Activated naive CD8-positive, alpha-beta T cell treated with anti-CD3 and anti-CD28 coated beads, Interleukin-2, amount 50 U/mL, for 24 hours (primary cell): ENCODE data around the gene NEAT1.
"Not testable (repeated sequence)": the region's sequence is repeated elsewhere in the genome, so short reads cannot be mapped to it uniquely, and the experiment has no call there.

ENCODE experiments used
- ATAC-seq: fragments of 150-1000 bp; cut with Tn5 transposase; one replicate; pipeline ENCODE4 v1.10.0; 2021
- DNase-seq: peaks from one replicate; pipeline ENCODE4 v3.0.0; 2021
- H3K27ac Mint-ChIP-seq: one replicate; pipeline ENCODE4 v1.8.0; 2021; ENCODE audit warnings: mild to moderate bottlenecking, mixed read lengths
- H3K27me3 Mint-ChIP-seq: one replicate; pipeline ENCODE4 v1.8.0; 2021; ENCODE audit warnings: mixed read lengths
- H3K36me3 Mint-ChIP-seq: one replicate; pipeline ENCODE4 v1.8.0; 2021; ENCODE audit warnings: low read depth, mixed read lengths
- H3K4me1 Mint-ChIP-seq: one replicate; pipeline ENCODE4 v1.8.0; 2021; ENCODE audit warnings: mixed read lengths
- H3K4me3 Mint-ChIP-seq: one replicate; pipeline ENCODE4 v1.8.0; 2021; ENCODE audit warnings: mild to moderate bottlenecking, moderate library complexity, mixed read lengths
- H3K9me3 Mint-ChIP-seq: one replicate; pipeline ENCODE4 v1.8.0; 2021; ENCODE audit warnings: mixed read lengths

The NEAT1 gene

DNA sequence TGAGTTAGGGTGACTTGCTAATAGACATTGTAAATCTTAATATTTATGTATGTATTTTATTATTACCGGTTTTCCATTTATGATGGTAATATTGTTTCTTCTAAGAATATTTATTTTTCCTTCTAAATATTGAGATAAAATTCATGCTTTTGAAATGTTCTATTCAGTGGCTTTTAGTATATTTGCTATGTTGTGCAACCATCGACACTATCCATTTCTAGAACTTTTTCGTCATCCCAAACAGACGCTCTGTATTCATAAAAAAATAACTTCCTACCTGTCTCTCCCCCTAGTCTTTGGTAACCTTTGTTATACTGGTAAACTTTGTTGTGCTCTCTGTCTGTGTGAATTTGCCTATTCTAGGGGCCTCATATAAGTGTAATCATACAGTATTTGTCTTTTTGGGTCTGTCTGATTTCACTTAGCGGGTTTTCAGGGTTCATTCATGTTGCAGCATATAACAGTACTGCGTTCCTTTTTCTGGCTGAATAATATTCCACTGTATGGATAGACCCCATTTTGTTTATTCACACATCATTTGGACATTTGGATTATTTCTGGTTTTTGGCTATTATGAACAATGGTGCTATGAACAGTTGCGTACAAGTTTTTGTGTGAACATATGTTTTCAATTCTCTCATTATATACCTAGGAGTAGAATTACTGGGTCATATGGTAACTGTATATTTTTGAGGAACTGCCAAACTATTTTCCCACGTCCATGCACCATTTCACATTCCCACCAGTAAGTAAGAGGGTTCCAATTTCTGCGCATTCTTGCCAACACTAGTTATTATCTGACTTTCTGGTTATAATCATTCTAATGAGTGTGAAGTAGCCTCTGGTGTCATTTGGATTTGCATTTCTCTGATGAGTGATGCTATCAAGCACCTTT is 15.9 kb downstream of the NEAT1 start:
- Mint-ChIP-seq H3K36me3 (peaks cover 63% of the 10 kb centered on the region), H3K27me3 (no peaks in the 10 kb centered on the region), H3K9me3 (no peaks in the 10 kb centered on the region), H3K4me3 (no peak overlapping the region), H3K27ac (peak overlapping the region; percentile 61), H3K4me1 (peaks cover 83% of the 10 kb centered on the region)
- ATAC-seq (no peak), DNase-seq (no peak)

DNA sequence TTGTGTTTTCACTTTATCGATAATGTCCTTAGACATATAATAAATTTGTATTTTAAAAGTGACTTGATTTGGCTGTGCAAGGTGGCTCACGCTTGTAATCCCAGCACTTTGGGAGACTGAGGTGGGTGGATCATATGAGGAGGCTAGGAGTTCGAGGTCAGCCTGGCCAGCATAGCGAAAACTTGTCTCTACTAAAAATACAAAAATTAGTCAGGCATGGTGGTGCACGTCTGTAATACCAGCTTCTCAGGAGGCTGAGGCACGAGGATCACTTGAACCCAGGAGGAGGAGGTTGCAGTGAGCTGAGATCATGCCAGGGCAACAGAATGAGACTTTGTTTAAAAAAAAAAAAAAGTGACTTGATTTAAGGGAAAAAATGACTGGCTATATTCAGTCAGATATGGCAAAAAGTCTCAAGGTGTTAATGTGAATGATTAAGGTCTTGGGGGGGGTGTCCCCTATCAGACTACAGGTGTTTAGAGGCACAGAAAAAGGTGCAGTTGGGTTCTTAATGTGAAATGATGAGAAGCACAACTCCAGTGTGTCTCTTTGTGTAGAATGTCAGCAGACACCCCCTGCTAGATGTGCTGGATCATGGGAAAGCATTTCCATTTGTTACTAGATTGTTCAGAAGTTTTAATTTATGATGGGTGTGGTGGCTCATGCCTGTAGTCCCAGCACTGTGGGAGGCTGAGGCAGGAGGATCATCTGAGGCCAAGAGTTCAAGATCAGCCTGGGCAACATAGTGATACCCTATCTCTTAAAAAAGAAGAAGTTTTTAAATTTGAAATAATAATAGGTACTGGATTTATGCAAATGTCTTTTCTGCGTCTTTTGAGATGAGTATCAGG is 17.0 kb downstream of the NEAT1 start:
- H3K4me1 Mint-ChIP-seq, result peaks cover 80% of the 10 kb centered on the region
- H3K36me3 Mint-ChIP-seq, result peaks cover 55% of the 10 kb centered on the region

DNA sequence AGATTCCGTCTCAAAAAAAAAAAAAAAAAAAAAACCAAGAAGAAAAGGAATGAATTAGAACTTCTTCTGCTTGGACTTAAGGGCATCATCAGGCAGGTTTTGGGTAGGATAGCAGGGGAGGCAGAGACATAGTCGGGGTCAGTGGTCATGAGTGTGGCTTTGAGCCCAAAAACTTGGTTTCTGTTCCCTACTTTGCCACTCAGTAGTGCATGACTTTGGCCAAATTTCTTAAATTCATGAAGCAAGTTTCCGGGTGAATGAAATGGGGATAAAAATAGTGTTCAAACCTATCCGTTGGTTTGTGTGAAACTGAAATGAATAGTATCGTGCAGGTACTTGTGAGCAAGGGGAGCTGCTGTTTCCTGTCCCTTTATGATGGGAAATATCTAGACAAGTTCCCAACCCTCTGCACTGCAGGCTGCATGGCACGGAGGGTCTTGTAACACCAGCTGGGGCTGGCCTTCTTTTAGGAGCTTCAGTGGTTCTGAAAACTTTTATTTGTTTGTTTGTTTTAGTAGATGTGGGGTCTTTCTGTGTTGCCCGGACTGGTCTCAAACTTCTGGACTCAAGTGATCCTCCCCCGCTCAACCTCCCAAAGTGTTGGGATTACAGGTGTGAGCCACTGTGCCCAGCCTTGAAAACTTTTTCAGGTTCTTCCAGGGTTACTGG is 18.4 kb downstream of the NEAT1 start:
- Mint-ChIP-seq H3K27me3 (no peaks in the 10 kb centered on the region), H3K4me1 (peaks cover 69% of the 10 kb centered on the region), H3K9me3 (no peaks in the 10 kb centered on the region), H3K4me3 (peak overlapping the region; percentile 62), H3K27ac (peak overlapping the region; percentile 85), H3K36me3 (peaks cover 45% of the 10 kb centered on the region)
- ATAC-seq (peak; percentile 14), DNase-seq (no peak)

More for the DNA sequence above, 17.0 kb downstream of the NEAT1 start:
- Mint-ChIP-seq H3K9me3 (no peaks in the 10 kb centered on the region), H3K27me3 (no peaks in the 10 kb centered on the region), H3K27ac (peak overlapping the region; percentile 82), H3K4me3 (peak overlapping the region; percentile 62)
- DNase-seq, result no peak
- ATAC-seq, result peak; percentile 42

DNA sequence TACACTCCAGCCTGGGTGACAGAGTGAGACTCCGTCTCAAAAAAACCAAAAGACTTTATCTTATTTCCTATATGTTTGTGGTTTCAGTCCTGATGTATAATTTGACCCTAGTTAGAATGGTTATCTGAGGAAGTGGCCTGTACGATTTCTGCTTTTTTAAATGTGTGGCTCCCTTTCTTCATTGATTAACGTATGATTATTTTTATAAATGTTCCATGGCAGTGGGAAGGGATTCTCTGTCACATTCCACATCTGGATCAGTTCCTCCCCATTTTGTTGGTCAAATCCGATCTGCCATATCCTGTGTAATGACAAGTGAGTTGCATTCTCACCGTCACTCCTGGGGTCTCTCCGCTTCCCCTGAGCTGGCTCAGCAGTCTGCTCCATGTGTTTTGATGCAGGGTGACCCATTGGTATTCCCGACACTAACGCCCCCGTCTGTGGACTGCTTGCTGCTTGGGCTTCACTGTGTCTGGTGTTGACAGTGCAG is 20.3 kb downstream of the NEAT1 start:
- Mint-ChIP-seq H3K4me3 (no peak overlapping the region), H3K9me3 (no peaks in the 10 kb centered on the region), H3K27ac (peak overlapping the region; percentile 72), H3K27me3 (no peaks in the 10 kb centered on the region), H3K36me3 (peaks cover 33% of the 10 kb centered on the region), H3K4me1 (peaks cover 60% of the 10 kb centered on the region)
- ATAC-seq (no peak), DNase-seq (no peak)

DNA sequence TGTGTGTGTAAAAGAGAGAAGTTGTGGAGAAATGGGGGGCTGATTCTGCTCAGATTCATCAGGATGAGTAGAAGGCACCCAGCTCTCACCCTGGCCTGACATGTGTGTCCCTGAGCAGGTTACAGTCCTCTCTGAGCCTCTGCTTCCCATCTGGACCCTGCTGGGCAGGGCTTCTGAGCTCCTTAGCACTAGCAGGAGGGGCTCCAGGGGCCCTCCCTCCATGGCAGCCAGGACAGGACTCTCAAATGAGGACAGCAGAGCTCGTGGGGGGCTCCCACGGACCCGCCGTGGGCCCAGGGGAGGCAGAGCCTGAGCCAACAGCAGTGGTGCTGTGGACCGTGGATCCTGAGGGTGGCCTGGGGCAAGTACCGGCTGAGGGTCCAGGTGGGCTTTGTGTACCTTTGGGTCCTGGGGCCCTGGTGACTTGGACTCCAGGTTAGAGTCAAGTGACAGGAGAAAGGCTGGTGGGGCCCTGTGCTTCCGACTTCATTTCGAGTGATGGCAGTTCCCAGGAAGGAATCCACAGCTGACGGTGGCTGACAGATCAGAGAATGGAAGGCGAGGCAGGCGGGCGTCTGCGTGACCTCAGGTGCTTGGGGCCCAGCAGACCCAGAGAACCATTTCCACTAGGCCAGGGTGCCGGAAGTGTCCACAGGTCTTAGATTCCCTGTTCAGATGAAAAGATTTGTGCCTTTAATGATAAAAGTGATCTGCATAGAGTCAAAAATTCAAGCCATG is 21.9 kb downstream of the NEAT1 start:
- DNase-seq (no peak), ATAC-seq (no peak)
- Mint-ChIP-seq H3K27me3 (no peaks in the 10 kb centered on the region), H3K36me3 (peaks cover 20% of the 10 kb centered on the region), H3K4me1 (peaks cover 59% of the 10 kb centered on the region), H3K4me3 (no peak overlapping the region), H3K9me3 (no peaks in the 10 kb centered on the region), H3K27ac (no peak overlapping the region)

DNA sequence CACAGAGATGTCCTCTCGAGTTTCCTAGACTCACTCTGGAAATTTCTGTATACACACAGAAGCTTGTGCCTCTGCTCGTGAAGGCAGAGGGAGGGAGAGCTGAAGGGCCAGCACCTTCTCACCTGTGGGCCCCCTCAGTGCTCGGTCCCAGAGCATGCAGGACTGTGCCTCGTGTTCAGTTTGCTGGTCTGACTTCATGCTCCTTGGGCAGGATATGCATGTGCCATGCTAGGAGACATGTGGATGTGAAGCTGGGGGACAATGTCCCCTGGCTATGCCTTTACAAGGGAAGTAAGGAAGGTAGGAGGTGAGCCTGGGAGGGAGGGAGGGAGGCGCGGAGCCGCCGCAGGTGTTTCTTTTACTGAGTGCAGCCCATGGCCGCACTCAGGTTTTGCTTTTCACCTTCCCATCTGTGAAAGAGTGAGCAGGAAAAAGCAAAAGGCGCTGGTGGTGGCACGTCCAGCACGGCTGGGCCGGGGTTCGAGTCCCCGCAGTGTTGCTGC is 22.6 kb downstream of the NEAT1 start:
- no peaks in the 10 kb centered on the region for H3K9me3 Mint-ChIP-seq
- ATAC-seq, result no peak
- no peak for DNase-seq
- H3K27ac Mint-ChIP-seq, result no peak overlapping the region
- peaks cover 52% of the 10 kb centered on the region for H3K4me1 Mint-ChIP-seq
- no peaks in the 10 kb centered on the region for H3K27me3 Mint-ChIP-seq
- peak overlapping the region; percentile 8 for H3K4me3 Mint-ChIP-seq
- H3K36me3 Mint-ChIP-seq, result peaks cover 16% of the 10 kb centered on the region

DNA sequence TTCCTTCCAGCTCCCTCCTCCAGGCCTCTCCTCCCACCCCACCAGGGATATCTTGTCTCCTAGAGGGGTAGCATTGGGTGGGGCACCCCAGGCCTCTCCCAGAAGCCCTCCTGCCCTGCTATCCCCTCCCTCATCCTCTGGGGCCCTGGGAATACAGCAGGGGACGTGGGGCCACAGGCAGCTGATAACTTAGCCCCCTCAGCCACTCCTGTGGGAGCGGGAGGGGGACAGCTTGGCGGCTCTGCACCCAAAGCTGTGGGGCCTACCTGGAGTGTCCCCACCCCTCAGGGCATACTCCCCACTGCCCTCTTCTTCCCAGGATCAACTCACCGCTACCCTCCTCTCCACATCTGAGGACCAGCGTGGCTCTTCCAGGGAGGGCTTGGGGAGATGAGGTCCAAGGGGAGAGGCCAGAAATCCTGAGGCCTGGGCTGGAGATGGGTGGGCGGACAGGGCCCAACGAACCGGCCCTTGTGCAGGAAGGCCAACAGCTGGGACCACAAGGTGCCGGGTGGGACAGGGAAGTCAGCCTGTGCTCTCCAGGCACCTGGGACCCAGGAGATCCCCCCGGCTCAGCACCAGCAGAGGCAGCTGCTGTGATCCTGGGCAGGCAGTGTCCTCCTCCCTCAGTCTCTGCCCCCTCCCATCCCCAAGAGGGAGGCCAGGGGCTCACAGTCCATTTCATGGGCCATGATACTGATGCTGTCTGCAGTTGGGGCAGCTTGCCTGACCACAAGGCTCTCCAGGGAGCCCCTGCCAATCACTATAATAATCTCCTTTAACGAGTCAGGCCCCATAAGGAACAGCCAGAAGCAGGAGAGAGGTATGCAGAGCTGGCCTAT is 23.2 kb downstream of the NEAT1 start:
- no peak overlapping the region for H3K27ac Mint-ChIP-seq
- ATAC-seq, result no peak
- no peak for DNase-seq
- no peaks in the 10 kb centered on the region for H3K9me3 Mint-ChIP-seq
- H3K36me3 Mint-ChIP-seq, result peaks cover 14% of the 10 kb centered on the region
- no peaks in the 10 kb centered on the region for H3K27me3 Mint-ChIP-seq
- peaks cover 45% of the 10 kb centered on the region for H3K4me1 Mint-ChIP-seq
- H3K4me3 Mint-ChIP-seq, result no peak overlapping the region

DNA sequence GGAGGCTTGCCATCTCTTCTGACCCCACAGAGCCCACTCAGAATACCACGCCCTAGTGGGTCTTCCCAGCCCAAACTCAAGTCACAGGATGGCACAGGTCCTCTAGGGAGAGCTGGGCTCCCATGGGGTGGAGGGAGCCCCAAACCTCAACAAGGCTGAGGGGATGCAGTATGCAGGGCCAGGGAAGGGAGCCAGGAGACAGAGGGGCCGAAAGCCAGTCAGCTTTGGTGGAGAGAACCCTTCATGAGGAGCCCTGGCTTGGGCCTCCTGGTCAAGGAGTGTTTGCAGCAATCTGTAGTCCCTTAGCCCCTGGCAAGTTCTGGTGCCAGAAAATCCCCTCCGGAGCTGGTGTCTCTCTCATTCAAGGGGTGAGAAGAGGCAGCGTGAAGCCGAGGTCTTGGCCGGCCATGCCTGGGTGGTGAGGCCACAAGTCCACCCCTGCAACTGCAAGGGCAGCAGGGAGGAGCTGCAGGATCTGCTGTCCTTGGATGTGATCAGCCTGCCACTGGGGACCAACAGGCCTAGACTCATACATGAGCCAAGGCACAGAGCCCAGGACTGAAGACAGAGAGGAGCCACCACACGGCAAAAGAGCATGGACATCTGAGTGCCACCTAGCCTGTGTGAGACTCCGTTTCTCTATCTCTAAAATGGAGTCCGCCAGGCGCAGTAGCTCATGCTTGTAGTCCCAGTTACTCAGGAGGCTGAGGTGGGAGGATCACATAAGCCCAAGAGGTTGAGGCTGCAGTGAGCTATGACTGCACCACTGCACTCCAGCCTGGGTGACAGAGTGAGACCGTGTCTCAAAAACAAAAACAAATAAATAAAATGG is 24.1 kb downstream of the NEAT1 start:
- H3K36me3 Mint-ChIP-seq, result peaks cover 11% of the 10 kb centered on the region
- no peak for DNase-seq
- H3K9me3 Mint-ChIP-seq, result no peaks in the 10 kb centered on the region
- peak; percentile 12 for ATAC-seq
- H3K4me1 Mint-ChIP-seq, result peaks cover 39% of the 10 kb centered on the region
- H3K4me3 Mint-ChIP-seq, result no peak overlapping the region
- no peak overlapping the region for H3K27ac Mint-ChIP-seq
- no peaks in the 10 kb centered on the region for H3K27me3 Mint-ChIP-seq

DNA sequence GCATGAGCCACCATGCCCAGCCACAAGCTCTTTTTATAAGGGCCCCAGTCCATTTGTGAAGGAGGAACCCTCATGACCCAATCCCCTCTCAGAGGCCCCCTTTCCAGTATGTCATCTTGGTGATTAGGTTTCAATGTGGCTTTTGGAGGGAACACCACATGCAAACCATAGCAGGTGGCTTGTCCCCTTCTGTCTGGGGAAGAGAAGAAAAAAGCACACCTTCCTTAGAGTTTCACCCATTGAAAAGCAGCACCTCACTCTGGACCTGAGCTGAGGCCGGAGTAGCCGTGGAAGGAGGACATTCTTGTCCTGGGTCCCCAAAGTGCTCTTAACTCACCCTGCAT is 25.4 kb downstream of the NEAT1 start:
- Mint-ChIP-seq H3K27me3 (no peaks in the 10 kb centered on the region), H3K36me3 (peaks cover 6% of the 10 kb centered on the region), H3K4me3 (no peak overlapping the region), H3K9me3 (no peaks in the 10 kb centered on the region), H3K4me1 (peaks cover 31% of the 10 kb centered on the region), H3K27ac (no peak overlapping the region)
- no peak for ATAC-seq
- no peak for DNase-seq

DNA sequence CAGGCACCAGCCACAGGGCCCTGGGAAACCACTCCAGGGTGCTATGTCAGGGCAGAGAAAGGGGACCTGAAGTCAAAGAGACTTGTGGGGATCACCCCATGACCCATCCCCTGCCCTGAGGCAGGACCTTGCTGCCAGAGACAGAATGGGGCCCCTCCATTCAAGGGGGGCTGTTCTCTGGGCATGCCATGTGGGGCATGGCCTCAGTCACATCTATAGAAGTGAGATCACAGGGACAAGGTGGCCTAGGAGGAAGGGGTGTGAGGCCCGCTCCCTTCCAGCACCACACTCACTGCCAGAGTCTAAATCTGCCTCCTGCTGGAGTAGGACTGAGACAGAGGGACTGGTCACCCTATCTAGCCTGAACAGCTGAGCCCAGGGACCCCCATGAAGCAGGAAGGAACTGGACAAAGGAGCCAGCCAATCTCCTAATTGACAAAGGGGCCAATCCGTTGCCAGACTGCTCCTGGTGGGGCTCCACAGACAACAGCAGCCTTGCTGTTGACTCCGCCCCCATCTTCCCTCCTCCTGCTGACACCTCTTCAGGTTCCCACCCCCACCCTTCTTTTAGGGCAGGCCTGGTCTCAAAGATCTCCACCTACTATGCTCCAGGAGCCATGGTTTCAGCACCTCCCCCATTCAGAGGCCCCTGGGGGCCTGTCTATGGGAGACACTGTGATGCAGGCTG is 26.0 kb downstream of the NEAT1 start:
- no peak overlapping the region for H3K27ac Mint-ChIP-seq
- H3K4me3 Mint-ChIP-seq, result no peak overlapping the region
- H3K27me3 Mint-ChIP-seq, result no peaks in the 10 kb centered on the region
- H3K36me3 Mint-ChIP-seq, result peaks cover 4% of the 10 kb centered on the region
- DNase-seq (no peak), ATAC-seq (peak; percentile 13)
- no peaks in the 10 kb centered on the region for H3K9me3 Mint-ChIP-seq
- peaks cover 30% of the 10 kb centered on the region for H3K4me1 Mint-ChIP-seq

DNA sequence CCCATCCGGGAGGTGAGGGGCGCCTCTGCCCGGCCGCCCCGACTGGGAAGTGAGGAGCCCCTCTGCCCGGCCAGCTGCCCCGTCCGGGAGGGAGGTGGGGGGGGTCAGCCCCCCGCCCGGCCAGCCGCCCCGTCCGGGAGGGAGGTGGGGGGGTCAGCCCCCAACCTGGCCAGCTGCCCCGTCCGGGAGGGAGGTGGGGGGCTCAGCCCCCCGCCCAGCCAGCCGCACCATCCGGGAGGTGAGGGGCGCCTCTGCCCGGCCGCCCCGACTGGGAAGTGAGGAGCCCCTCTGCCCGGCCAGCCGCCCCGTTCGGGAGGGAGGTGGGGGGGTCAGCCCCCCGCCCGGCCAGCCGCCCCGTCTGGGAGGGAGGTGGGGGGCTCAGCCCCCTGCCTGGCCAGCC is 28.7 kb downstream of the NEAT1 start:
- H3K36me3 Mint-ChIP-seq, H3K4me3 Mint-ChIP-seq, H3K27ac Mint-ChIP-seq, DNase-seq, H3K9me3 Mint-ChIP-seq, ATAC-seq, H3K27me3 Mint-ChIP-seq: not testable (repeated sequence)
- peaks cover 42% of the 10 kb centered on the region for H3K4me1 Mint-ChIP-seq

DNA sequence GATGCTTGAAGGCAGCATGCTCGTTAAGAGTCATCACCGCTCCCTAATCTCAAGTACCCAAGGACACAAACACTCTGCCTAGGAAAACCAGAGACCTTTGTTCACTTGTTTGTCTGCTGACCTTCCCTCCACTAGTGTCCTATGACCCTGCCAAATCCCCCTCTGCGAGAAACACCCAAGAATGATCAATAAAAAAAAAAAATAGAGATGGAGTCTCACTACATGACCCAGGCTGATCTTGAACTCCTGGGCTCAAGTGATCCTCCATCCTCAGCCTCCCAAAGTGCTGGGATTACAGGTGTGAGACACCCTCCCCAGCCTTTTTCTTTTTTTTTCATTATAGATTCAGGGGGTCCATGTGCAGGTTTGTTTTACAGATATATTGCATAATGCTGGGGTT is 29.7 kb downstream of the NEAT1 start:
- ATAC-seq, H3K4me3 Mint-ChIP-seq, DNase-seq: not testable (repeated sequence)

More for the DNA sequence above, 29.7 kb downstream of the NEAT1 start:
- Mint-ChIP-seq H3K4me1 (peaks cover 47% of the 10 kb centered on the region), H3K27ac (peak overlapping the region; percentile 31)
- not testable (repeated sequence) for H3K27me3 Mint-ChIP-seq, H3K36me3 Mint-ChIP-seq, H3K9me3 Mint-ChIP-seq
